HG03280 (cell line): Measurements from ENCODE around the gene TPSD1.
"Not testable (repeated sequence)": the region's sequence is repeated elsewhere in the genome, so short reads cannot be mapped to it uniquely, and the experiment has no call there.

Experiments used
- ATAC-seq: cut with Tn5 transposase; IDR thresholded peaks from one replicate; pipeline ENCODE4 v1.9.1; 2021; ENCODE audit warnings: mild to moderate bottlenecking, moderate library complexity; ENCODE audit not compliant: unreplicated experiment

TPSD1 gene

DNA sequence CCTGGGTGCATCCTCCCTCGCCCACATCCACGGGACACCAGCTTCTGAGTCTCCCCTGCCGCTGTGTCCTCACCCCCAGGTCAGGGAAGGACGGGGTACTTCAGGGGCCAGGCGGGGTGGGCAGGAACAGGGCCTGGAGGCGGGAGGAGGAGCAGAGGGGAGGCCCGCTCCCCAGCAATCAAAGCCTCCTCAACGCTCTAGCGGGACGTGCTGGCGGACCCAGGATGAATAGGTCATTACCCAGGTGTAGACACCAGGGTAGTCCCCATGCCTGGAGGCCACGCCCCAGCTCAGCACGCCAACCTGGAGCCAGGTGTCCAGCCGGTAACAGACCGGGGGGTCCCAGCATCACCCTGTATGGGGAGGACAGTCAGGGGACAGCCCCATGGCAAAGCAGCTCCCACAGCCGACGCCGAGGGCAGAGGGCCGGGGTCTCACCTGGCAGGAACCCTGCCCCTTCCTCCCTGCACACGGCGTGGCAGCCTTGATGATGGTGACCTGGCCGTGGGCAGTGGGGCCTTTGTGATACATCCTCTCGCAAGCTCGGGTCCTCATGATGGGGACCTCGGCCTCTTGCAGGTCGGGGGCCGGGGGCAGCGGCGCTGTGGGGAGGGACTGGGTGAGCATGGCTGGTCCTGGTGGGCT is 24.2 kb downstream of the TPSD1 start:
- ATAC-seq, result no peak

DNA sequence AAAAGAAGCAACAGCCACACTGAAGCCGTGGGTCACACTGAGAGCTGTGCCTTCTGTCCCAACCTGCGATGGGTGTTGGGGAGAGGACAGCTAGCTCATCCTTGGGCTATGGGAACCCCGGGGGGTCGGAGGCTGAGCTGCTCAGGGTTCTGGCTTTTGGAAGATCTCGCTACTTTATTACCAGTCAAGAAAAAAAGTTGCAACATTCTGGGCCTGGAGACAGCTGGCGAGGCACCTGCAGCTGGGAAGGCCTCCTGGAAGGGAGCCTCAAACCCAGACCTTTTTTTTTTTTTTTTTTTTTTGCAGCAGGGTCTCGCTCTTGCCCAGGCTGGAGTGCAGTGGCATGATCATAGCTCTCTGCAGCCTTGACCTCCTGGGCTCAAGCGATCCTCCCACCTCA is 24.9 kb downstream of the TPSD1 start:
- no peak for ATAC-seq

DNA sequence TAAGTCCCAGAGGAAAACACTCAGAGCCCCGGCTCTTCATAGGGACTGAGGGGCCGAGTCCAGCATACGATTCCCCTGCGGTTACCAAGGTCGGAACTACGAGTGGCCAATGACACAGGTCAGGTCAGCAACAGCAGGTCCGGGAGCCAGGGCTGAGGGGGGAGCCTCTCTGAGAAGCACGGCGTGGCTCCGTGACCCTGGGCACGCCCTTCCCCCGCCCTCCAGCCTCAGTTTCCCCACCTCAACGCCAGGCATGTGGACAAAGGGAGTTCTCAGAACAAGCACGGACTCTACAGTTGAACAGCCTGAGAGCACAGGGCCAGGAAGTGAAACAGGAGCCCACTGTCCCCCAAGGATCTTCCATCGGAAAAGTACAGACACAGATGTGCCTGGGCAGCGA is 25.6 kb downstream of the TPSD1 start:
- no peak for ATAC-seq

DNA sequence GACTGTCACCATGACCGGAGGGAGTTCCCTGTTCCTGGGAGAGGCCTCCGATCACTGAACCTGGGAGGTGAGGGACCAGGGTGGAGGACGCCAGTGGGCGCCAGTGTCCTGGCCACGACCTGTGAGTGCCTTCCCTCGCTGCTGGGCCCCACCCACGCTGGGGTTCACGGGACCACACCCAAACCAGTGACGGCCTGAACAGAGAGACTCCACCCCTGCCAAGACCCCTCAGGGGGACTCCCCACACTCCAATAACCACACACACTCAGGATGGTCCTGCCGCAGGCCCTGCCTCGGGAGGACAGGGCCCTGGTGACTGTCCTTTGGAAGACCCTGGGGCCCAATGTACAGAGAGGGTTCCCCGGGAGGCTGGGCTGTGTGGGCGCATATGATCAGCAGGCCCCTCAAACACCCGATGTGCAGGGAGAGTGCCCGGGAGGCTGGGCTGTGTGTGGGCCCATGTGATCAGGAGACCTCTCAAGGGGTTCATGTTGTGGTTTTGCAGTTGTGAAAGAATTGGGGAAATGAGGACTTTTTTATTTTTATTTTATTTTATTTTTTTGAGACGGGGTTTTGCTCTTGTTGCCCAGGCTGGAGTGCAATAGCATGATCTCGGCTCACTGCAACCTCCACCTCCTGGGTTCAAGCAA is 26.6 kb downstream of the TPSD1 start:
- ATAC-seq, result no peak

DNA sequence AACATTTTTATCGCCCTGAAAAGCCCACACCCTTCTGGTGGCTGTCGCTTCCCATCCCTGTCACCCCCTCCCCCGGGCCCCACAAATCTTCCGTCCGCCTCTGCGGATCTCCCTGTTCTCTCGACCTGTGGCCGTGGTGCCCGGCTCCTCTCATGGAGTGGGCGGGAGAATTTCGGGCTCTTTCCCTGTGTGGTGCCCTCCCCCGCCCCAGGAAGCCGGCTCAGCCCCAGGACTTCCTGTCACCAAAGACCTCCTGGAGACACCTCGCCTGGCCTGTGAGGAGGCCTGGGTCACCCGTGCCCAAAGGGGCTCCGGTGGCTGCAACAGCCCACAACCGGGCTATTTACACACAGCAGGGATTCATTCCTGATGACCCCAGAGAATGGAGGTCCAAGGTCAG is 27.4 kb downstream of the TPSD1 start:
- no peak for ATAC-seq

DNA sequence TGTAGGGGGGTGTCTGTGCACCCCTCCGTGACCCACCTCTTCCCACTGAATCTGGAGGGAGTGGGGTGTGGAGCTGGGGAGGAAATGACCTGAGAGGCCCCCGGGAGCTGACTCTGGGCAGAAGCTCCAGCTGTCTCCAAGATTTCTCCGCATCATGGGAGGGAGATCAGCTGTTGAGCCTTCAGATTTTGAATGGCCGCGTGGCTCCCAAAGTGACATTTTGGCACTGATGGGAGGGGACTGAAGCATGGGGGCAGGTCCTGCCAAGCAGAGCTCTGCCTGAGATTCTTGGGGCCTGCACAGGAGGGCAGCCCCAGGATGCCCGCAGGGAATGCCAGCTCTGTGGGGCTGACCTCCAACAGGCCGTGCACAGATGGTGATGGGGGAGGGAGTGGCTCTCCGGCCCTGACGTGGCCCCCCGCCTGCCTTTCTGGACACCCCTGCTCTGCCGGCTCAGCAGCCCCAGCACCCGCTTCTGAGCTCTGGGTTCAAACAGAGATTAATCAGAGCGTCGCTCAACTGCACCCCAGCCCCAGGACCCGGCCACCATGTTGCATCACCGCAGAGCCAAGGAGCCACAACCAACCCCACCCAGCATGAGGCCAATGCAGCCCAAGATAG is 28.2 kb downstream of the TPSD1 start:
- ATAC-seq, result no peak

DNA sequence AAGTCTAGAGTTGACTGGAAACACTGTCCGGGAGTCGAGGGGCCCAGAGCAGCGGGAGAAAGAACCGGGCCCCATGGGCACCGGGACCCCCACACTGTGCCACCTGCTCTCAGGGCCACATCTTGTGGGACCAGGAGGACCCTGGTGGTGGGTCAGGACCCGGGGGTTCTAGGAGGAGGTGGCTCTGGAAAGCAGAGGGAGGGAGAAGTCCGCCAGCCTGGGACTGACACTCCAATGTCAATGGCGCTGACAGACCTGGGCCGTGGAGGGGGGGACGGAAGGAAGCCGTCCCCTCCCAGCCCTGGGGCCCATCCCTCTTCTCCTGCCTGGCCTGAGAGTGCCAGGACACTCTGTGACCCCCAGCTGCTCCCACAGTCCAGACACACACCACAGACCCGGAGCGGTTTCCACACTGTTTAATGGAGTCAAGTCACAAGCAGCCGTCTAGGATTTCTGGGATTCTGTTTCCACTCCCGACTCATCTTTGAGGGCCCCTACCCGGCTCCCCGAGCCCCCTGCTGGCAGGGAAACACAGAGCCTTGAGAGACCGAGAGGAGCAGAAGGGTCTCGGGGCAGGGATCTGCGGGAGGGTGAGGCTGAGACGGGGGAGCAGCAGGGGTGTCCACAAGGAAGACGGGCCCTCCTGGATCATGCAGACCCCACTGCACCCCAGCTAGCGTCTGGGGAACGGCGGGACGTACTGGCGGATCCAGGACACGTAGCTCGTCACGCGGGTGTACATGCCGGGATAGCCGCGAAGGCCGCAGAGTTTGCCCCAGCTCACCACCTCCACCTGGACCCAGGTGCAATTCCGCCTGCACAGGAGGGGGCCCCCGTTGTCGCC is 30.0 kb downstream of the TPSD1 start:
- no peak for ATAC-seq

DNA sequence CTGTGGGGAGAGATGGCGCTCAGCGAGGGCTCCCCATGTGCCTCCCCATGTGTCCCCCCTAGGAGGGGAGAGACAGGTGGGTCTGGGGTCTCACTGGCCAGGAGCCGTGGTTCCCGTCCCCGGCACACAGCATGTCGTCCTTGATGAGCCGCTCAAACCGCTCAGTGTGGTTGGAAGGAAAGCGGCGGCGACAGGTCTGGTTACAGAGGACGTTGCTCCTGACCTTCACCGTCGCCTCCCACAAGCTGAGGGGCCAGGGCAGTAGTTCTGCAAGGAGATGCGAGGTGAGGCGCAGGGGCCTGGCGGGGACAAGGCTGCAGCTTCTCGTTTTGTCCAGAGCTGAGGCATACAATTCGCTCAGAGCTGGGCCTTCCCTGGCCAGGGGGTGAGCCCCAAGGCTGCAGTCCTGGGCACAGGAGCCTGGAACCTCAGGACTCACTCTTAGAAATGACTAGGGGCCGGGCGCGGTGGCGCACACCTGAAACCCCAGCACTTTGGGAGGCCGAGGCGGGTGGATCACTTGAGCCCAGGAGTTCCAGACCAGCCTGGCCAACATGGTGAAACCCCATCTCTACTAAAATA is 30.7 kb downstream of the TPSD1 start:
- no peak for ATAC-seq

DNA sequence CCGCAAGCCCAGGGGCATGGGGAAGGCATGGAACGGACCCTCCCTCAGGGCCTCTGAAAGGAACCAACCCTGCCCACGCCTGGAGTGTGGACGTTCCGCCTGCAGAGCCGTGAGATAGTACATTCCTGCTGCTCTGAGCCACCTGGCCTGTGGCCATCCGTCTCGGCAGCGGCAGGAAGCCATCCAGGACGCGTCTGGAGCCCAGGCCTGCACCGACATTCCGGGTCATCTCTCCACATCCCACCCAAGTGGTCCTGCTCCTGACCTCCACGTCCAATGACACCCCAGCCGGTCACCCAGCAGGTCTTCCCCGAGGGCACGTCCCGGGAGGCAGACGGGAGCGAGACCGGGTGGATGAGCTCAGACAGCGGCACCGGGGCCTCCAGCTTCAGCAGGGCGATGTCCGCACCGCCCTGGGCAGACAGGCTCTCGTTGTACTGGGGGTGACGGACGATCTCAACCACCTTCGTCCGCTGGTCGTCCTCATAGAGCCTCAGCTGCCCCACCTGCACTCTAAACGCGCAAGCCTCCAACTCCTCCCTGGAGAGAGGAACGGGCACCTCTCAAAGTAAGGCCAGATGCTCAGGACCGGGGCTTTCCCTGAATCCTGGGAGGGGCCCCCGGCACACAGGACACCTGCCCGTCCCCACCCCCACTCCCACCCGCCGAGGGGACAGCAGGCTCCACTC is 32.3 kb downstream of the TPSD1 start:
- no peak for ATAC-seq

DNA sequence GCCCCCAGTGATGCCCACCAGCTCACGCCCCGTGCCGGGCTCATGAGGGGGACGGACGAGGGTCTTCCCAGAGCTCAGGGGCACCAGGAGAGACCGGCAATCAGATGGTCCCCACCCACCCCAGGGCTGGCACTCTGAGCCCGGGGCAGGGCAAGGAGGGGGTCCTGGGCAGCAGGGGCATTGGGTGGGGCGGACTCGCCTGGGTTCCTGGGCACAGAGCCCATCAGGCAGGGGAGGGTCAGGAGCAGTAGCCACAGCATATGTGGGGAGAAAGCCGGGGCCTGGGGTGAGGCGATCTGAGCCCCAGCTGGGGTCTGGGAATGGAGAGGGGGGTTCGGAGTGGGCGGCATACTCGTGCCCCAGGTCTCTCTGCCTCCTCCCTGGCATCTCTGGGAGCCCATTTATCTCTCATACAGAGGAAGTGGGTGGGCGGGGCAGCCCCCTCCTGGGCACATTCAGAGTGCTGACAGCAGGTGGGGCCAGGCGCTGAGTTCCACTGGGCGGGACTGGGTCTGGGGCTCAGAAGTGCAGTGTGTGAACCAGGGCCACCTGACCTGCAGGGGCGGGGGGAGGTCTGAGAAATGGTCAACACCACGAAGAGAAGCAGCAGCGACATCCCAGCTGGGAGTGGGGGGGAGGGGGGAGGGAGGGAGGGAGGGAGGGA is 33.1 kb downstream of the TPSD1 start:
- ATAC-seq, result no peak

DNA sequence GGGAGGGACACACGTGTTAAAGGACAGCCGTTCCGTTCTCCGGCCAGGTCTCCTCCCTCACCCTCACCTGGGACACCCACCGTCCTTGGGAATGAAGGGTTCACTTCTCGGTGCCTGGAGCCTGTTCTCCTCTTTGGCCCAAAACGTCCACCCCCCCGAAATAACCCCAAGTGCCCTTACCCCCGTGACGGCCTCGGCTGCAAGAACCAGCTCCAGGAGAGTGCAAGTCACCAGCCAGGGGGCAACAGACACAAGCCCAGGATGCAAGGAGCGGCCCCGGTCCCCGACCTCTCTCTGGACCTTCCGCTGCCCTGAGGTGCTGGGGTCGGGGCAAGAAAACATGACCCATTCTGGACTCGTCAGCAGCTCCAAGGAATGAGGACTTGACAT is 33.6 kb downstream of the TPSD1 start:
- no peak for ATAC-seq

DNA sequence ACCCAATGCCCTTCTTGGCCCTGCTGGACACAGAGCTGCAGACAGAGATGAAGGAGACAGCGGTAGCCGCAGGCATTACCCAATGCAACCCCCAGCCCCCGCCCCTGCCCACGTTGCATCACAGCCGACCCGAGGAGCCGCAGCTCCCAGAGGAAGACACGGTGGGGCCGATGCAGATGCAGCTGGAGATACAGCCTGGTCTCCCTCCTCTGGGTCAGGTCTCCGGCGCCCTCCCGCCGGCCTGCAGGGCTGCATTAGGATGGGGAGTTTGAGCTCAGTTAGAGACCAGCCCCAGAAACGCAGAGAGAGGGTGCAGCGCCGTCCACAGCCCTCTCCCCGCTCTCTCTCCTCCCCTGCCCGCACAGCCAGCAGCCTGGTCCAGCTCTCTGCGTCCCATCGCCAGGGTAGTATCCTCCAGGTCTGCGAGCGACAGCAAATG is 34.2 kb downstream of the TPSD1 start:
- ATAC-seq, result no peak

DNA sequence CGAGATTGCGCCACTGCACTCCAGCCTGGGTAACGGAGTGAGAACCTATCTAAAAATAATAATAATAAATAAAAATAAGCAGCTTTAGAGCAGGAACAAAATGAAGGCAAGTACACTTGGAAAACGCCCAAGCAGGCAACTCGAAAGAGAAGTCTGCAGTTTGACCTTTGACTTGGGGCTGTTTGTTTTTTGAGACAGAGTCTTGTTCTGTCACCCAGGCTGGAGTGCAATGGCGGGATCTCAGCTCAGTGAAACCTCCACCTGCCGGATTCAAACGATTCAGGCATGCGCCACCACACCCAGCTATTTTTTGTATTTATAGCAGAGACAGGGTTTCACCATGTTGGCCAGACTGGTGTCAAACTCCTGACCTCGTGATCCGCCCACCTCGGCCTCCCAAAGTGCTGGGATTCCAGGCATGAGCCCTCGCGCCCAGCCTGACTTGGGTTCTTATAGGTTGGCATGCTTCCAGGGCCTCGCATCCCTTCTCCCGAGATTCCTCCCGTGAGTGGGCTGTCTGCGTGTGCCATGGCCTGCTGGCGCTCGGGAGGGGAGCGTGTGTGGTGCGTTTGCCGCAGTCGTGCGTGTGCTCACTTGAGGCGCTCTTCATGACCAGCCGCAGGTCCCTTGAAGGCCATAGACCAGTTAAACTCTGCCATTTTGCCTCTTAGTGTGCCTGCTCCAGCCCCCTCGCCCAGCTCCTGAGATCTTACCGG is 35.1 kb downstream of the TPSD1 start:
- no peak for ATAC-seq

DNA sequence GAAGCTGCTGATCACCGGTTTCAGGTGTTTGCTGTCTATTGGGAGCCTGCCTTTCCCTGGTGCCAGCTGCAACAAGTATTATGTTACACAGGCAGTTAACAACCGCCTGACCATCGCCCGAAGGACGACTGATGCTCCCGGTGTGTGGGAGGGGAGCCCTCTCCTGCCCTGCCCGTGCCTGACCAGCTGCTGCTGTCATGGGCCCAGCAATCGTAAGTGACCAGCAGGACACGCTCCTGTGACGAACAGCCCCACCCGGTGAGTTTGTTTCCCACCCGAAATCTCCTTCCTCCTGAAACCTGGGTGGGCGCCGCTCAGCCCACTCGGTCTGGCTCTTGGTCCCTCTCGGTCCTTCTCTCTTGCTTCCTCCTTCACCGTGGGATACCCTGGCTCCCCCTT is 35.7 kb downstream of the TPSD1 start:
- no peak for ATAC-seq

DNA sequence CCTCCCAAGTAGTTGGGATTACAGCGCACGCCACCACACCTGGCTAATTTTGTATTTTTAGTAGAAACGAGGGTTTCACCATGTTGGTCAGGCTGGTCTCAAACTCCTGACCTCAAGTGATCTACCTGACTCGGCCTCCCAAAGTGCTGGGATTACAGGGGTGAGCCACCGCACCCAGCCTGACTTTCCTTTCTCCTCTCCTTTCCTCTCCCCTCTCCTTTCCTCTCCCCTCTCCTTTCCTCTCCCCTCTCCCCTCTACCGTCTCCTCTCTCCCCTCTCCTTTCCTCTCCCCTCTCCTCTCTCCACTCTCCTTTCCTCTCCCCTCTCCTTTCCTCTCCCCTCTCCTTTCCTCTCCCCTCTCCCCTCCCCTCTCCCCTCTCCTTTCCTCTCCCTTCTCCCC is 36.3 kb downstream of the TPSD1 start:
- ATAC-seq, result not testable (repeated sequence)

DNA sequence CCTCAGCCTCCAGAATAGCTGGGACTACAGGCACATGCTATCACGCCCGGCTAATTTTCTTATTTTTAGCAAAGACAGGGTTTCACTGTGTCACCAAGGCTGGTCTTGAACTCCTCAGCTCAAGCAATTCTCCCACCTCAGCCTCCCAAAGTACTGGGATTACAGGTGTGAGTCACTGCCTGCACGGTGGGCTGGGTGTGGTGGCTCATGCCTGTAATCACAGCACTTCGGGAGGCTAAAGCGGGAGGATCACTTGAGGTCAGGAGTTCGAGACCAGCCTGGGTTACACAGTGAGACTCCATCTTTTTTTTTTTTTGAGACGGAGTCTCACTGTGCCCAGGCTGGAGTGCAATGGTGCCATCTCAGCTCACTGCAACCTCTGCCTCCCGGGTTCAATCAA is 36.9 kb downstream of the TPSD1 start:
- ATAC-seq, result not testable (repeated sequence)

DNA sequence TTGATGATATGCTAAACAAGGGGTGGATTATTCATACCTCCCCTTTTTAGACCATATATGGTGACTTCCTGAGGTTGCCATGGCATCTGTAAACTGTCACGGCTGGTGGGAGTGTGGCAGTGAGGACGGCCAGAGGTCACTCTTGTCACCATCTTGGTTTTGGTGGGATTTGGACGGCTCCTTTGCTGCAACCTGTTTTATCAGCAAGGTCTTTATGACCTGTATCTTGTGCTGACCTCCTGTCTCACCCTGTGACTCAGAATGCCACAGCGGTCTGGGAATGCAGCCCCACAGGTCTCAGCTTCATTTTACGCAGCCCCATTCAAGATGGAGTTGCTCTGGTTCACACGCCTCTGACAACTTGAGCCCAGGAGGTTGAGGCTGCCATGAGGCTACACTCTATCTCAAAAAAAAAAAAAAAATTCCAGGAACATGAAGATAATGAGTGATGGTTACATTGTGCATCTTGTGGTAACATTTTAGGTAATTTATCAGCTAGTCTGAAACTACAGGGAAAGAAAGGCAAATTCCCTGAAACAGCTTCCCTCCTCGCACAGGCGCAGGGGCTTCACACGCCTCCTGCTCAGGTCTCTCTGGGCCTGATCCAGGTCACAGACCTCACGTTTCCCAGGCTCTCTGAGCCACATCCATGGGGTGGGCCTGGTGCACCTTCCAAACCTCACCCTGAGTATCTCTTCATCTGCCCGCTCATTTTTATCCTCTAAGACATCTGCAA is 38.2 kb downstream of the TPSD1 start:
- no peak for ATAC-seq

DNA sequence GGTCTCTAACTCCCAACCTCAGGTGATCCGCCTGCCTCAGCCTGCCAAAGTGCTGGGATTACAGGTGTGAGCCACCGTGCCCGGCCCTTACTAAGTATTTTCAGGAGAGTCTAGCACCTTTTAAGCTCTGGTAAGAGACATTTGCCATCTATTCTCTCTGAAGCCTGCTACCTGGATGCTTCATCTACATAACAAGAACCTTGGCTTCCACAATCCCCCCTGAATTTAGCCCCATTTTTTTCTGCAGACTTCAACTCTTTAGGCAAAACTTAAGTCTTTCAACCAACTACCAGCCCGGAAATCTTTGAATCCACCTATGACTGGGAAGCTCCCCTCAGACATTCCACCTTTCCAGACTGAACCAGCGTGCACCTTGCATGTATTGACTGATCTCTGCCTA is 39.6 kb downstream of the TPSD1 start:
- no peak for ATAC-seq

DNA sequence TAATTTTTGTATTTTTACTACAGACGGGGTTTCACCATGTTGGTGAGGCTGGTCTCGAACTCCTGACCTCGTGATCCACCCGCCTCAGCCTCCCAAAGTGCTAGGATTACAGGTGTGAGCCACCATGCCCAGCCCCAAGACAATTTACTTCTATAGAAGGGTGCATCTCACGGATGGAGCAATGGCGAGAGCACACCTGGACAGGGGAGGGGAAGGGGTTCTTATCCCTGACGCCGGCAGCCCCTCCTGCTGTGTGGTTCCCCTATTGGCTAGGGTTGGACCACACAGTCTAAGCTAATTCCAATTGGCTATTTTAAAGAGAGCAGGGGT is 40.8 kb downstream of the TPSD1 start:
- ATAC-seq, result not testable (repeated sequence)
